Measurements from ENCODE around the gene AOPEP. TPM values are rescaled to one million over a fixed set of nuclear protein-coding genes. Genes with fewer than 3 reads are reported as not detected.
A peak's percentile ranks its signal among the peaks of the same experiment; 100 is the strongest.

The AOPEP gene
- total and polyA plus RNA-seq, 2 of the 13 experiments (the other 11 are each of a cell fraction or from before 2014, with no cell fraction given), result 22.2 to 41.6 TPM

- peak; percentile 60 for TF ChIP-seq SKI (IDR thresholded peaks at IDR 0.05; ENCODE audit: partially characterized antibody)
- no peak for TF ChIP-seq ZFP36 (IDR thresholded peaks at IDR 0.05; ENCODE audit: borderline replicate concordance, low read depth, low read length, partially characterized antibody)
- no peak for TF ChIP-seq MAFG (CRISPR knock-in tag; IDR thresholded peaks at IDR 0.05)
- no peak for TF ChIP-seq ZNF296 (CRISPR knock-in tag; conservative IDR thresholded peaks at IDR 0.05)
- TF ChIP-seq PAX8 (CRISPR knock-in tag; IDR thresholded peaks at IDR 0.05; ENCODE audit: borderline replicate concordance), result no peak
- peak; percentile 63; the same call in 1 of the 2 replicates for TF ChIP-seq KAT7 (CRISPR knock-in tag; IDR thresholded peaks at IDR 0.05; ENCODE audit: borderline replicate concordance)
- TF ChIP-seq PATZ1 (CRISPR knock-in tag; IDR thresholded peaks at IDR 0.05), result peak; percentile 62; the same call in 1 of the 2 replicates
- 0 out of 2 replicates have a peak, but pooled peaks have one; percentile 38 for TF ChIP-seq ZMYM3 (CRISPR knock-in tag; IDR thresholded peaks at IDR 0.05)
- peak; percentile 4; the same call in 1 of the 2 replicates for TF ChIP-seq RFXANK (CRISPR knock-in tag; IDR thresholded peaks at IDR 0.05)
- peak; percentile 42; the same call in 1 of the 2 replicates for TF ChIP-seq ZBTB38 (CRISPR knock-in tag; IDR thresholded peaks at IDR 0.05)
- TF ChIP-seq NAIF1 (CRISPR knock-in tag; IDR thresholded peaks at IDR 0.05; ENCODE audit: borderline replicate concordance), result peak; percentile 62; the same call in 1 of the 2 replicates
- peak; percentile 62 for TF ChIP-seq PTBP1 (IDR thresholded peaks at IDR 0.05; ENCODE audit: low read depth, low read length, poor library complexity, severe bottlenecking)
- TF ChIP-seq ZNF496 (CRISPR knock-in tag; IDR thresholded peaks at IDR 0.05; ENCODE audit: insufficient replicate concordance), result no peak
- no peak for TF ChIP-seq ARID2 (CRISPR knock-in tag; IDR thresholded peaks at IDR 0.05; ENCODE audit: borderline replicate concordance)
- no peak for TF ChIP-seq SMAD1 (CRISPR knock-in tag; IDR thresholded peaks at IDR 0.05; ENCODE audit: borderline replicate concordance, low read depth)
- TF ChIP-seq KLF6 (CRISPR knock-in tag; IDR thresholded peaks at IDR 0.05), result 0 out of 2 replicates have a peak, but pooled peaks have one; percentile 46
- no peak; the same call in 1 of the 2 replicates for TF ChIP-seq ZNF773 (CRISPR knock-in tag; IDR thresholded peaks at IDR 0.05; ENCODE audit: borderline replicate concordance)
- no peak; the same call in 1 of the 2 replicates for TF ChIP-seq ZNF350 (CRISPR knock-in tag; IDR thresholded peaks at IDR 0.05; ENCODE audit: borderline replicate concordance, low read depth)
- no peak for TF ChIP-seq ZNF484 (CRISPR knock-in tag; IDR thresholded peaks at IDR 0.05; ENCODE audit: borderline replicate concordance, low read depth)
- no peak for TF ChIP-seq RBAK (CRISPR knock-in tag; IDR thresholded peaks at IDR 0.05)
- no peak for TF ChIP-seq ZNF264 (CRISPR knock-in tag; IDR thresholded peaks at IDR 0.05)
- no peak for TF ChIP-seq RELA (CRISPR knock-in tag; IDR thresholded peaks at IDR 0.05)
- TF ChIP-seq TBP (CRISPR knock-in tag; IDR thresholded peaks at IDR 0.05), result no peak
- no peak for TF ChIP-seq ZNF234 (CRISPR knock-in tag; conservative IDR thresholded peaks at IDR 0.05)
- 0 out of 2 replicates have a peak, but pooled peaks have one; percentile 59 for TF ChIP-seq YEATS4 (CRISPR knock-in tag; IDR thresholded peaks at IDR 0.05; ENCODE audit: borderline replicate concordance)
- TF ChIP-seq ZSCAN21 (CRISPR knock-in tag; IDR thresholded peaks at IDR 0.05; ENCODE audit: borderline replicate concordance), result 0 out of 2 replicates have a peak, but pooled peaks have one; percentile 23
- no peak for TF ChIP-seq TERF1 (CRISPR knock-in tag; IDR thresholded peaks at IDR 0.05)
These were observed 278.1 kb downstream of the AOPEP start (continued) for GRCh38 chr9:95004411-95005277.
